OCI-LY3 (cell line): Measurements from ENCODE around the gene CDH4.

Source experiments
- EZH2phosphoT487 ChIP-seq: fragments of 200-600 bp; shearing (Covaris generic); IDR thresholded peaks from 2 replicates; pipeline ENCODE4 v1.6.1; 2018; ENCODE audit warnings: antibody characterized with exemption, mixed run types, low read depth
- TF ChIP-seq, protein P1 (sequence below): fragments of 200-600, 300-600 bp; sonication (generic); IDR thresholded peaks from 2 replicates; pipeline ENCODE4 v1.5.1; 2014; ENCODE audit warnings: antibody characterized with exemption, low read length, low read depth

DNA sequence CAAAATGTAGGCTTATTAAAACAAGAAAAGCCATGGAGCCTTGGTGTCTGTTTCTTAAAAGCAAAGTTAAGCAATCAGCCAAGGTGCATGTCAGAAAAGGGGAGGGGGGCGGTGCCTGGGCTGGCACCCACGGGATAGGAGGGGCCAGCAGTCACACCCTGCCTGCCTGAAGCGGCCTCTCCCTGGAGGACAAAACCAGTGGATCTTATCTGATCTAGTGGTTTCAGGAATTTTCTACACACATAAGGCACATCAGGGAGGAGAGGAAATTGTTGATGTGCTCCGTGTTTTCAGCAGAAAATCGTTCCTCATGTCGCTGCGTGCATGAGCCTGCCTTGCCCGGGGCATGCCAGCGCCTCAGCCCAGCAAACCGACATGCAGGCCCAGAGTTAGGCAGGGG, 537.3 kb downstream of the CDH4 start:
- TF ChIP-seq, protein P1, sequence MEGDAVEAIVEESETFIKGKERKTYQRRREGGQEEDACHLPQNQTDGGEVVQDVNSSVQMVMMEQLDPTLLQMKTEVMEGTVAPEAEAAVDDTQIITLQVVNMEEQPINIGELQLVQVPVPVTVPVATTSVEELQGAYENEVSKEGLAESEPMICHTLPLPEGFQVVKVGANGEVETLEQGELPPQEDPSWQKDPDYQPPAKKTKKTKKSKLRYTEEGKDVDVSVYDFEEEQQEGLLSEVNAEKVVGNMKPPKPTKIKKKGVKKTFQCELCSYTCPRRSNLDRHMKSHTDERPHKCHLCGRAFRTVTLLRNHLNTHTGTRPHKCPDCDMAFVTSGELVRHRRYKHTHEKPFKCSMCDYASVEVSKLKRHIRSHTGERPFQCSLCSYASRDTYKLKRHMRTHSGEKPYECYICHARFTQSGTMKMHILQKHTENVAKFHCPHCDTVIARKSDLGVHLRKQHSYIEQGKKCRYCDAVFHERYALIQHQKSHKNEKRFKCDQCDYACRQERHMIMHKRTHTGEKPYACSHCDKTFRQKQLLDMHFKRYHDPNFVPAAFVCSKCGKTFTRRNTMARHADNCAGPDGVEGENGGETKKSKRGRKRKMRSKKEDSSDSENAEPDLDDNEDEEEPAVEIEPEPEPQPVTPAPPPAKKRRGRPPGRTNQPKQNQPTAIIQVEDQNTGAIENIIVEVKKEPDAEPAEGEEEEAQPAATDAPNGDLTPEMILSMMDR: no peak
- no peak for TF ChIP-seq EZH2phosphoT487
